Measurements from ENCODE around the gene CDCA7L.

CDCA7L gene

DNA sequence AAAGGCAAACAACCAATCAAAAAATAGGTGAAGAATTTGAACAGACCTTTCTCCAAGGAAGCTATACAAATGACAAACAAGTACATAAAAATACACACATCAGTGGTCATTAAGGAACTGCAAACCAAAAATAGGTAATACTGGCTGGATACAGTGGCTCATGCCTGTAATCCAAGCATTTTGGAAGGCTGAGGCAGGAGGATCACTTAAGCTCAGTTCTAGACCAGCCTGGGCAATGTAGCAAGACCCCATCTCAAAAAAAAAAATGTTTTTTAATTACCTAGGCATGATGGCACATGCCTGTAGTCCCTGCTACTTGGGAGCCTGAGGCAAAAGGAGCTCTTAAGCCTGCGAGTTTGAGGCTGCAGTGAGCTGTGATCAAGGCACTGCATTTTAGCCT lies 19.3 kb downstream of the CDCA7L start:
- Histone ChIP-seq H3F3A (ENCODE audit: insufficient read depth, low read length) (no peaks in the 10 kb centered on the region), H3K27me3 (replicated peaks; ENCODE audit: insufficient read depth, low read length) (no peaks in the 10 kb centered on the region), H3K36me3 (replicated peaks; ENCODE audit: insufficient read depth, low read length) (no peaks in the 10 kb centered on the region; the same call in 1 of the 2 replicates), H3K79me2 (ENCODE audit: low read length) (peaks cover 80% of the 10 kb centered on the region), H3K27ac (ENCODE audit: low read length) (no peak overlapping the region), H3K4me2 (ENCODE audit: low read depth, low read length) (no peak overlapping the region), H3K9me2 (replicated peaks; ENCODE audit: insufficient read depth, low read length) (no peaks in the 10 kb centered on the region), H3K9me3 (replicated peaks; ENCODE audit: insufficient read depth, low read length) (no peaks in the 10 kb centered on the region), H3K9ac (ENCODE audit: low read length) (no peak overlapping the region), H4K20me1 (ENCODE audit: insufficient read depth, low read length) (peaks cover 20% of the 10 kb centered on the region), H3K4me3 (ENCODE audit: low read length) (no peak overlapping the region), H3K4me1 (ENCODE audit: low read length) (no peaks in the 10 kb centered on the region), H2AFZ (ENCODE audit: low read length) (no peak overlapping the region)
- no peak for DNase-seq
- TF ChIP-seq, protein P1, sequence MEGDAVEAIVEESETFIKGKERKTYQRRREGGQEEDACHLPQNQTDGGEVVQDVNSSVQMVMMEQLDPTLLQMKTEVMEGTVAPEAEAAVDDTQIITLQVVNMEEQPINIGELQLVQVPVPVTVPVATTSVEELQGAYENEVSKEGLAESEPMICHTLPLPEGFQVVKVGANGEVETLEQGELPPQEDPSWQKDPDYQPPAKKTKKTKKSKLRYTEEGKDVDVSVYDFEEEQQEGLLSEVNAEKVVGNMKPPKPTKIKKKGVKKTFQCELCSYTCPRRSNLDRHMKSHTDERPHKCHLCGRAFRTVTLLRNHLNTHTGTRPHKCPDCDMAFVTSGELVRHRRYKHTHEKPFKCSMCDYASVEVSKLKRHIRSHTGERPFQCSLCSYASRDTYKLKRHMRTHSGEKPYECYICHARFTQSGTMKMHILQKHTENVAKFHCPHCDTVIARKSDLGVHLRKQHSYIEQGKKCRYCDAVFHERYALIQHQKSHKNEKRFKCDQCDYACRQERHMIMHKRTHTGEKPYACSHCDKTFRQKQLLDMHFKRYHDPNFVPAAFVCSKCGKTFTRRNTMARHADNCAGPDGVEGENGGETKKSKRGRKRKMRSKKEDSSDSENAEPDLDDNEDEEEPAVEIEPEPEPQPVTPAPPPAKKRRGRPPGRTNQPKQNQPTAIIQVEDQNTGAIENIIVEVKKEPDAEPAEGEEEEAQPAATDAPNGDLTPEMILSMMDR (IDR thresholded peaks at IDR 0.05; ENCODE audit: low read length) = no peak
- TF ChIP-seq EZH2phosphoT487 (IDR thresholded peaks at IDR 0.05; ENCODE audit: low read length) = no peak
- no peak for TF ChIP-seq EZH2 (optimal IDR thresholded peaks at IDR 0.05; ENCODE audit: low read depth, low read length)

DNA sequence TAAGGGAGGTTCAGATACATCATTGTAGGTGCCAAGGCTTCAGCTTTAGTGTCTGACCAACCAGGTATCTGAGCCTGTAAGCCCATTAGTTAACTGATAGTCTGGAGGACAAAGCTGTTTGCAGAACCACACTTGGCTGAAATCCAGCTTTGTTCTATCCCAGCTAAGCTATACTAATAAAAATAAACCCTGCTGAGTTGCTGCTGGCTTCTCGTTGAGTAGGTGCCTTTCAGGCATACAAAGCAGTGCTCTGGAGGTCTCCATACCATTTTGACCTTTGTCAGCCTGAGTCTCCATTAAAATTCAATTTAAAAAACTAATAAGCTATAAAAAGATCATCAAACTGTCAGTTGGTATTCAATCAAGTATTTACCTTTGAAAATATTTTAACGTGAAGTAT lies 22.0 kb downstream of the CDCA7L start:
- Histone ChIP-seq H3K9me3 (replicated peaks; ENCODE audit: insufficient read depth, low read length) (no peaks in the 10 kb centered on the region), H3K79me2 (ENCODE audit: low read length) (peaks cover 91% of the 10 kb centered on the region)
- TF ChIP-seq EZH2phosphoT487 (IDR thresholded peaks at IDR 0.05; ENCODE audit: low read length) = no peak
- TF ChIP-seq EZH2 (optimal IDR thresholded peaks at IDR 0.05; ENCODE audit: low read depth, low read length) = no peak
- TF ChIP-seq, protein P1 (IDR thresholded peaks at IDR 0.05; ENCODE audit: low read length) = no peak

DNA sequence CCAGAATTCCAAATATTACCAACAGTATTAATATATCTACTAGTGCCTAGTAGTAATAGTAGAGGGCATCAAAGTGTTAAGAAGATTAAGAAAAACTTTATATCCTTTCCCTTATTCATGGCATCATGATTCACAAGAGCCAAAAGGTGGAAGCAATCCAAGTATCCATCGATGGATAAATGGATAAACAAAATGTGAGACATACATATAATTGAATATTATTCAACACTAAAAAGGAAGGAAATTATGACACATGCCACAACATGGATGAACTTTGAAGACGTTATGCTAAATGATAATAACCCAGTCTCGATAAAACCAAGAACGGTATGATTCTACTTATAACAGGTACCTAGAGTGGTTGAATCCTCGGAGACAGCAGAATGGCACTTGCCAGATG lies 23.1 kb downstream of the CDCA7L start:
- Histone ChIP-seq H3K27me3 (replicated peaks; ENCODE audit: insufficient read depth, low read length) (no peaks in the 10 kb centered on the region), H3K27ac (ENCODE audit: low read length) (no peak overlapping the region), H4K20me1 (ENCODE audit: insufficient read depth, low read length) (peaks cover 21% of the 10 kb centered on the region), H3K79me2 (ENCODE audit: low read length) (peaks cover 96% of the 10 kb centered on the region), H3K4me2 (ENCODE audit: low read depth, low read length) (no peak overlapping the region), H3K4me1 (ENCODE audit: low read length) (no peaks in the 10 kb centered on the region), H3K9me2 (replicated peaks; ENCODE audit: insufficient read depth, low read length) (no peaks in the 10 kb centered on the region), H3K4me3 (ENCODE audit: low read length) (no peak overlapping the region), H3K9me3 (replicated peaks; ENCODE audit: insufficient read depth, low read length) (no peaks in the 10 kb centered on the region), H3F3A (ENCODE audit: insufficient read depth, low read length) (no peaks in the 10 kb centered on the region), H3K36me3 (replicated peaks; ENCODE audit: insufficient read depth, low read length) (no peaks in the 10 kb centered on the region; the same call in 1 of the 2 replicates), H2AFZ (ENCODE audit: low read length) (no peak overlapping the region), H3K9ac (ENCODE audit: low read length) (no peak overlapping the region)
- no peak for DNase-seq
- TF ChIP-seq EZH2phosphoT487 (IDR thresholded peaks at IDR 0.05; ENCODE audit: low read length) (no peak), EZH2 (optimal IDR thresholded peaks at IDR 0.05; ENCODE audit: low read depth, low read length) (no peak)
- TF ChIP-seq, protein P1 (IDR thresholded peaks at IDR 0.05; ENCODE audit: low read length) = no peak

More for the DNA sequence above, 22.0 kb downstream of the CDCA7L start:
- Histone ChIP-seq H3K4me1 (ENCODE audit: low read length) (no peaks in the 10 kb centered on the region), H3K9me2 (replicated peaks; ENCODE audit: insufficient read depth, low read length) (no peaks in the 10 kb centered on the region), H3K9ac (ENCODE audit: low read length) (no peak overlapping the region), H3K27ac (ENCODE audit: low read length) (no peak overlapping the region), H3K4me2 (ENCODE audit: low read depth, low read length) (no peak overlapping the region), H4K20me1 (ENCODE audit: insufficient read depth, low read length) (peaks cover 21% of the 10 kb centered on the region), H3F3A (ENCODE audit: insufficient read depth, low read length) (no peaks in the 10 kb centered on the region), H3K36me3 (replicated peaks; ENCODE audit: insufficient read depth, low read length) (no peaks in the 10 kb centered on the region; the same call in 1 of the 2 replicates), H3K27me3 (replicated peaks; ENCODE audit: insufficient read depth, low read length) (no peaks in the 10 kb centered on the region), H3K4me3 (ENCODE audit: low read length) (no peak overlapping the region), H2AFZ (ENCODE audit: low read length) (no peak overlapping the region)
- DNase-seq = no peak
